HEK293 (cell line): ENCODE results near the gene AFF3.

Source experiments
- CTCF ChIA-PET: fragments of 350-600 bp; formaldehyde crosslinking; extraction: SDS; loops from one replicate; lab custom pipeline; 2021; ENCODE audit warnings: antibody characterized with exemption; lab: Yijun Ruan, JAX
- POLR2A ChIA-PET: fragments of 300-600 bp; formaldehyde crosslinking; extraction: SDS; loops from one replicate; lab custom pipeline; 2020; ENCODE audit warnings: antibody characterized with exemption, inconsistent platforms; lab: Yijun Ruan, JAX
- H3K27ac ChIP-seq: fragments of 200-500 bp; sonication (Bioruptor generic); 2 replicates; pipeline ENCODE4 v1.5.1; 2014; ENCODE audit warnings: low read depth, low read length, control low read depth, inconsistent platforms; ENCODE audit errors: extremely low read depth
- H3K36me3 ChIP-seq, 2 experiments: fragments of 200-500 bp in 1 of 2; sonication (Bioruptor generic) in 1 of 2; 1 replicate in 1 of 2; 2 replicates in 1 of 2; pipeline ENCODE4 v1.5.1; 2014 to 2017; ENCODE audit warnings: inconsistent platforms in 2 of 2, low read length in 2 of 2; ENCODE audit not compliant: control insufficient read depth in 2 of 2, insufficient read depth in 1 of 2
- H3K4me1 ChIP-seq: fragments of 200-500 bp; sonication (Bioruptor generic); 2 replicates; pipeline ENCODE4 v1.5.1; 2014; ENCODE audit warnings: mild to moderate bottlenecking, low read length, inconsistent platforms; ENCODE audit not compliant: control insufficient read depth, insufficient read depth
- H3K4me3 ChIP-seq: 2 replicates; pipeline ENCODE4 v1.5.1; 2011; ENCODE audit warnings: low read depth, mild to moderate bottlenecking, control low read depth, low read length, moderate library complexity
- H3K9me3 ChIP-seq: fragments of 200-500 bp; sonication (Bioruptor generic); 2 replicates; pipeline ENCODE4 v1.5.1; 2014; ENCODE audit warnings: low read depth, low read length, inconsistent platforms; ENCODE audit not compliant: control insufficient read depth, insufficient read depth
- BCL6B ChIP-seq: fragments of 450-650 bp; formaldehyde crosslinking; IDR thresholded peaks from 2 replicates; pipeline ENCODE4 v1.5.1; 2017; ENCODE audit warnings: missing biosample characterization, missing genetic modification characterization
- GLI2 ChIP-seq: fragments of 450-650 bp; formaldehyde crosslinking; IDR thresholded peaks from 2 replicates; pipeline ENCODE4; 2017; ENCODE audit warnings: missing biosample characterization, missing genetic modification characterization, low read depth, borderline replicate concordance
- KLF8 ChIP-seq: fragments of 450-650 bp; formaldehyde crosslinking; IDR thresholded peaks from 2 replicates; pipeline ENCODE4 v1.5.1; 2016; ENCODE audit warnings: missing biosample characterization, missing genetic modification characterization
- PRDM1 ChIP-seq: fragments of 450-650 bp; formaldehyde crosslinking; IDR thresholded peaks from 2 replicates; pipeline ENCODE4; 2016; ENCODE audit warnings: missing biosample characterization, missing genetic modification characterization
- ZBTB7A ChIP-seq: fragments of 450-650 bp; formaldehyde crosslinking; IDR thresholded peaks from 2 replicates; pipeline ENCODE4 v1.5.1; 2016; ENCODE audit warnings: low read depth, missing biosample characterization, missing genetic modification characterization
- ZNF10 ChIP-seq: fragments of 450-650 bp; formaldehyde crosslinking; IDR thresholded peaks from 2 replicates; pipeline ENCODE4 v1.5.1; 2017; ENCODE audit warnings: missing biosample characterization, missing genetic modification characterization
- ZNF138 ChIP-seq: fragments of 450-650 bp; formaldehyde crosslinking; IDR thresholded peaks from 2 replicates; pipeline ENCODE4 v1.5.1; 2016; ENCODE audit warnings: missing biosample characterization, missing genetic modification characterization, borderline replicate concordance
- ZNF157 ChIP-seq: fragments of 450-650 bp; formaldehyde crosslinking; IDR thresholded peaks from 2 replicates; pipeline ENCODE4 v1.5.1; 2016; ENCODE audit warnings: missing biosample characterization, missing genetic modification characterization
- ZNF169 ChIP-seq: fragments of 450-650 bp; formaldehyde crosslinking; IDR thresholded peaks from 2 replicates; pipeline ENCODE4 v1.5.1; 2016; ENCODE audit warnings: missing biosample characterization, missing genetic modification characterization
- ZNF239 ChIP-seq: fragments of 450-650 bp; formaldehyde crosslinking; IDR thresholded peaks from 2 replicates; pipeline ENCODE4 v1.5.1; 2016; ENCODE audit warnings: missing biosample characterization, missing genetic modification characterization
- ZNF248 ChIP-seq: fragments of 450-650 bp; formaldehyde crosslinking; IDR thresholded peaks from 2 replicates; pipeline ENCODE4 v1.5.1; 2017; ENCODE audit warnings: missing biosample characterization, missing genetic modification characterization
- ZNF398 ChIP-seq: fragments of 450-650 bp; formaldehyde crosslinking; IDR thresholded peaks from 2 replicates; pipeline ENCODE4 v1.5.1; 2017; ENCODE audit warnings: missing biosample characterization, missing genetic modification characterization
- ZNF560 ChIP-seq: fragments of 450-650 bp; formaldehyde crosslinking; IDR thresholded peaks from 2 replicates; pipeline ENCODE4 v1.5.1; 2017; ENCODE audit warnings: missing biosample characterization, missing genetic modification characterization, borderline replicate concordance
- ZNF704 ChIP-seq: fragments of 450-650 bp; formaldehyde crosslinking; IDR thresholded peaks from 2 replicates; pipeline ENCODE4 v1.5.1; 2016; ENCODE audit warnings: missing biosample characterization, missing genetic modification characterization
- ZNF837 ChIP-seq: fragments of 450-650 bp; formaldehyde crosslinking; IDR thresholded peaks from 2 replicates; pipeline ENCODE4 v1.5.1; 2016; ENCODE audit warnings: missing biosample characterization, missing genetic modification characterization
- ZSCAN4 ChIP-seq: fragments of 450-650 bp; formaldehyde crosslinking; IDR thresholded peaks from 2 replicates; pipeline ENCODE4 v1.5.1; 2017; ENCODE audit warnings: missing biosample characterization, missing genetic modification characterization
- TF ChIP-seq, protein P1 (sequence below): IDR thresholded peaks from 2 replicates; pipeline ENCODE4 v1.6.1; 2011; ENCODE audit warnings: mild to moderate bottlenecking, low read depth, low read length, borderline replicate concordance

The AFF3 gene

GRCh38 chr2:100137866-100138570, 4.4 kb downstream of the AFF3 start:
- Histone ChIP-seq H3K9me3 (no peaks in the 10 kb centered on the region), H3K36me3 (no peaks in the 10 kb centered on the region), H3K4me3 (no peak overlapping the region), H3K4me1 (no peaks in the 10 kb centered on the region), H3K27ac (no peak overlapping the region)
- TF ChIP-seq ZNF239 (tag by site-specific recombination) (no peak), ZNF560 (tag by site-specific recombination) (no peak), ZBTB7A (tag by site-specific recombination) (no peak), KLF8 (tag by site-specific recombination) (no peak), ZNF169 (tag by site-specific recombination) (no peak), ZNF837 (tag by site-specific recombination) (no peak), ZNF704 (tag by site-specific recombination) (no peak), ZNF157 (tag by site-specific recombination) (no peak), ZNF398 (tag by site-specific recombination) (no peak), BCL6B (tag by site-specific recombination) (no peak), GLI2 (no peak), ZNF248 (tag by site-specific recombination) (no peak), ZSCAN4 (tag by site-specific recombination) (no peak), ZNF138 (tag by site-specific recombination) (no peak)
- TF ChIP-seq, protein P1, sequence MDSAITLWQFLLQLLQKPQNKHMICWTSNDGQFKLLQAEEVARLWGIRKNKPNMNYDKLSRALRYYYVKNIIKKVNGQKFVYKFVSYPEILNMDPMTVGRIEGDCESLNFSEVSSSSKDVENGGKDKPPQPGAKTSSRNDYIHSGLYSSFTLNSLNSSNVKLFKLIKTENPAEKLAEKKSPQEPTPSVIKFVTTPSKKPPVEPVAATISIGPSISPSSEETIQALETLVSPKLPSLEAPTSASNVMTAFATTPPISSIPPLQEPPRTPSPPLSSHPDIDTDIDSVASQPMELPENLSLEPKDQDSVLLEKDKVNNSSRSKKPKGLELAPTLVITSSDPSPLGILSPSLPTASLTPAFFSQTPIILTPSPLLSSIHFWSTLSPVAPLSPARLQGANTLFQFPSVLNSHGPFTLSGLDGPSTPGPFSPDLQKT, result no peak
- ChIA-PET POLR2A (no interaction called here), CTCF (no interaction called here)

DNA sequence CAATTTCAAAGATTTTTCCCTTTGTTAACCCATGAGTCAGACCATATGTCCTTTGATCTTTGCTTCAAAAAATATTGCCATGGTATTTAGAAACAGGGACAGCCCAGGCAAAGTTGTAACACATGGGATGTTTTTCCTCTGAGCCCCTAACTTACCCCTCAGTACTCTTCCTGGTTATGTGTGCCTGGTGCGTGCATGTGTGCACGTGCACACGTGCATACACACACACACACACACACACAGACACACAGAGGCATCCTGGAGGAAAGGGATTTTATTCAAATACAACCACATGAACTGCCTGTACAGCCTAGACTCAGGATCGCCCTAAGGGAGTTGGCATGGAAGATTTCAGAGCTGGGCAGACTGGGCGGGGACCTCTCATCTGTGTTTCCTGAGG, 5.1 kb downstream of the AFF3 start:
- Histone ChIP-seq H3K36me3 (no peaks in the 10 kb centered on the region), H3K27ac (no peak overlapping the region), H3K4me3 (no peak overlapping the region), H3K4me1 (no peaks in the 10 kb centered on the region), H3K9me3 (no peaks in the 10 kb centered on the region)
- ChIA-PET CTCF (no interaction called here), POLR2A (no interaction called here)
- no peak for TF ChIP-seq ZNF10 (tag by site-specific recombination)
- TF ChIP-seq PRDM1 (tag by site-specific recombination), result no peak
